SU-DHL-6 (cell line): Measurements from ENCODE around the gene VASN.

Source experiments
- H2AFZ ChIP-seq: fragments of 200-600 bp; sonication (generic); 2 replicates; pipeline ENCODE4 v1.6.1; 2014; ENCODE audit warnings: low read depth, mild to moderate bottlenecking, moderate library complexity, mixed read lengths, antibody characterized with exemption, low read length; ENCODE audit not compliant: severe bottlenecking
- H3F3A ChIP-seq: fragments of 200-600 bp; shearing (Covaris generic); 2 replicates; pipeline ENCODE4 v1.6.0; 2016; ENCODE audit warnings: antibody characterized with exemption, mild to moderate bottlenecking; ENCODE audit not compliant: insufficient read depth
- H3K27ac ChIP-seq: fragments of 200-600 bp; sonication (generic); 2 replicates; pipeline ENCODE4 v1.5.1; 2016; ENCODE audit warnings: low read depth, mild to moderate bottlenecking, low read length, moderate library complexity, mixed read lengths
- H3K27me3 ChIP-seq: fragments of 200-600 bp; sonication (generic), shearing (Covaris generic); 2 replicates; pipeline ENCODE4 v1.6.0; 2014; ENCODE audit warnings: mild to moderate bottlenecking, low read length
- H3K36me3 ChIP-seq: fragments of 200-600 bp; sonication (generic); 2 replicates; pipeline ENCODE4 v1.6.1; 2014; ENCODE audit warnings: mild to moderate bottlenecking, low read length, mixed read lengths
- H3K4me2 ChIP-seq: fragments of 300-600, 200-600 bp; shearing (Covaris generic), sonication (generic); 2 replicates; pipeline ENCODE4 v1.6.0; 2014; ENCODE audit warnings: low read length, low read depth, mild to moderate bottlenecking; ENCODE audit not compliant: poor library complexity, severe bottlenecking
- H3K4me3 ChIP-seq: fragments of 200-600 bp; sonication (generic); 2 replicates; pipeline ENCODE4 v1.5.1; 2014; ENCODE audit warnings: antibody characterized with exemption, low read length, mild to moderate bottlenecking, mixed read lengths; ENCODE audit not compliant: insufficient read depth, poor library complexity, severe bottlenecking
- H3K79me2 ChIP-seq: fragments of 200-600 bp; sonication (generic); 2 replicates; pipeline ENCODE4 v1.6.1; 2014; ENCODE audit warnings: mild to moderate bottlenecking, low read length, moderate library complexity; ENCODE audit not compliant: insufficient read depth
- H3K9ac ChIP-seq: fragments of 200-600 bp; sonication (generic); 2 replicates; pipeline ENCODE4 v1.7.0; 2014; ENCODE audit warnings: mild to moderate bottlenecking, low read length
- H3K9me2 ChIP-seq: fragments of 200-600 bp; sonication (generic); replicated peaks from 2 replicates; pipeline ENCODE4 v1.6.1; 2014; ENCODE audit warnings: low read length; ENCODE audit not compliant: insufficient read depth
- H3K9me3 ChIP-seq: fragments of 200-600 bp; sonication (generic); 2 replicates; pipeline ENCODE4 v1.6.1; 2014; ENCODE audit warnings: low read length, mixed read lengths; ENCODE audit not compliant: insufficient read depth
- H4K20me1 ChIP-seq: fragments of 200-600 bp; sonication (generic); 2 replicates; pipeline ENCODE4 v1.6.1; 2014; ENCODE audit warnings: low read depth, mild to moderate bottlenecking, antibody characterized with exemption, low read length, moderate library complexity, mixed read lengths
- CTCF ChIP-seq: fragments of 200-600 bp; sonication (generic); IDR thresholded peaks from one replicate; pipeline ENCODE4 v1.5.1; 2017; ENCODE audit warnings: antibody characterized with exemption, mild to moderate bottlenecking, low read length, moderate library complexity; ENCODE audit not compliant: insufficient read depth, poor library complexity, severe bottlenecking
- EZH2phosphoT487 ChIP-seq: fragments of 200-600 bp; sonication (generic), shearing (Covaris generic); conservative IDR thresholded peaks from 2 replicates; pipeline ENCODE4 v1.6.1; 2018; ENCODE audit warnings: mild to moderate bottlenecking, antibody characterized with exemption, low read length, moderate library complexity, mixed read lengths

Gene VASN

GRCh38 chr16:4387781-4388180 lies 16.1 kb downstream of the VASN start:
- no peak overlapping the region for H3K9ac ChIP-seq
- H2AFZ ChIP-seq, result no peak overlapping the region
- H3K36me3 ChIP-seq, result no peaks in the 10 kb centered on the region
- H3K79me2 ChIP-seq, result no peaks in the 10 kb centered on the region
- H3K4me2 ChIP-seq, result no peak overlapping the region
- H3F3A ChIP-seq, result no peaks in the 10 kb centered on the region
- no peak overlapping the region for H3K4me3 ChIP-seq
- no peak overlapping the region for H3K27ac ChIP-seq
- TF ChIP-seq CTCF, result no peak
- no peak for TF ChIP-seq EZH2phosphoT487
- H3K9me2 ChIP-seq, result no peaks in the 10 kb centered on the region
- H3K27me3 ChIP-seq, result no peaks in the 10 kb centered on the region
- no peaks in the 10 kb centered on the region for H4K20me1 ChIP-seq
- no peaks in the 10 kb centered on the region for H3K9me3 ChIP-seq

GRCh38 chr16:4388271-4389021 lies 16.8 kb downstream of the VASN start:
- H3K9me2 ChIP-seq, result no peaks in the 10 kb centered on the region
- H2AFZ ChIP-seq, result no peak overlapping the region
- H3F3A ChIP-seq, result no peaks in the 10 kb centered on the region
- no peaks in the 10 kb centered on the region for H4K20me1 ChIP-seq
- no peak overlapping the region for H3K27ac ChIP-seq
- H3K79me2 ChIP-seq, result no peaks in the 10 kb centered on the region
- no peaks in the 10 kb centered on the region for H3K27me3 ChIP-seq
- TF ChIP-seq EZH2phosphoT487 (no peak), CTCF (no peak)
- no peak overlapping the region for H3K4me3 ChIP-seq
- no peaks in the 10 kb centered on the region for H3K36me3 ChIP-seq
- H3K4me2 ChIP-seq, result no peak overlapping the region
- H3K9ac ChIP-seq, result no peak overlapping the region
- H3K9me3 ChIP-seq, result no peaks in the 10 kb centered on the region

- no peak for TF ChIP-seq EZH2phosphoT487
- no peak for TF ChIP-seq CTCF
- Histone ChIP-seq H4K20me1 (no peaks in the 10 kb centered on the region), H3K36me3 (no peaks in the 10 kb centered on the region), H3K27ac (no peak overlapping the region), H3K79me2 (no peaks in the 10 kb centered on the region), H2AFZ (no peak overlapping the region), H3K9me3 (no peaks in the 10 kb centered on the region), H3K27me3 (no peaks in the 10 kb centered on the region), H3K9me2 (no peaks in the 10 kb centered on the region), H3K9ac (no peak overlapping the region), H3K4me3 (no peak overlapping the region), H3K4me2 (no peak overlapping the region), H3F3A (no peaks in the 10 kb centered on the region)
These were observed 17.7 kb downstream of the VASN start for GRCh38 chr16:4389051-4389955.
